HEK293 (cell line): ENCODE results near the gene BFAR.
"Not testable (repeated sequence)": the region's sequence is repeated elsewhere in the genome, so short reads cannot be mapped to it uniquely, and the experiment has no call there.

Experiments used
- CTCF ChIA-PET: fragments of 350-600 bp; formaldehyde crosslinking; extraction: SDS; loops from one replicate; lab custom pipeline; 2021; ENCODE audit warnings: antibody characterized with exemption; lab: Yijun Ruan, JAX
- POLR2A ChIA-PET: fragments of 300-600 bp; formaldehyde crosslinking; extraction: SDS; loops from one replicate; lab custom pipeline; 2020; ENCODE audit warnings: antibody characterized with exemption, inconsistent platforms; lab: Yijun Ruan, JAX
- H3K27ac ChIP-seq: fragments of 200-500 bp; sonication (Bioruptor generic); 2 replicates; pipeline ENCODE4 v1.5.1; 2014; ENCODE audit warnings: low read depth, low read length, control low read depth, inconsistent platforms; ENCODE audit errors: extremely low read depth
- H3K36me3 ChIP-seq, 2 experiments: fragments of 200-500 bp in 1 of 2; sonication (Bioruptor generic) in 1 of 2; 1 replicate in 1 of 2; 2 replicates in 1 of 2; pipeline ENCODE4 v1.5.1; 2014 to 2017; ENCODE audit warnings: inconsistent platforms in 2 of 2, low read length in 2 of 2; ENCODE audit not compliant: control insufficient read depth in 2 of 2, insufficient read depth in 1 of 2
- H3K4me1 ChIP-seq: fragments of 200-500 bp; sonication (Bioruptor generic); 2 replicates; pipeline ENCODE4 v1.5.1; 2014; ENCODE audit warnings: mild to moderate bottlenecking, low read length, inconsistent platforms; ENCODE audit not compliant: control insufficient read depth, insufficient read depth
- H3K4me3 ChIP-seq: 2 replicates; pipeline ENCODE4 v1.5.1; 2011; ENCODE audit warnings: low read depth, mild to moderate bottlenecking, control low read depth, low read length, moderate library complexity
- H3K9me3 ChIP-seq: fragments of 200-500 bp; sonication (Bioruptor generic); 2 replicates; pipeline ENCODE4 v1.5.1; 2014; ENCODE audit warnings: low read depth, low read length, inconsistent platforms; ENCODE audit not compliant: control insufficient read depth, insufficient read depth
- KLF16 ChIP-seq: fragments of 450-650 bp; formaldehyde crosslinking; IDR thresholded peaks from 2 replicates; pipeline ENCODE4 v1.5.1; 2017; ENCODE audit warnings: missing biosample characterization, missing genetic modification characterization
- KLF17 ChIP-seq: fragments of 450-650 bp; formaldehyde crosslinking; IDR thresholded peaks from 2 replicates; pipeline ENCODE4 v1.5.1; 2016; ENCODE audit warnings: missing biosample characterization, missing genetic modification characterization
- OSR2 ChIP-seq: fragments of 450-650 bp; formaldehyde crosslinking; IDR thresholded peaks from 2 replicates; pipeline ENCODE4 v1.5.1; 2016; ENCODE audit warnings: missing biosample characterization, missing genetic modification characterization
- PBX3 ChIP-seq: sonication (generic); formaldehyde crosslinking; IDR thresholded peaks from 2 replicates; pipeline ENCODE4 v1.8.1; 2022; ENCODE audit warnings: mild to moderate bottlenecking, moderate library complexity, missing genetic modification reagents
- SALL2 ChIP-seq: fragments of 450-650 bp; formaldehyde crosslinking; IDR thresholded peaks from 2 replicates; pipeline ENCODE4 v1.5.0; 2017; ENCODE audit warnings: missing biosample characterization, mild to moderate bottlenecking, missing genetic modification characterization, borderline replicate concordance
- SCRT2 ChIP-seq: fragments of 450-650 bp; formaldehyde crosslinking; IDR thresholded peaks from 2 replicates; pipeline ENCODE4 v1.5.1; 2016; ENCODE audit warnings: missing biosample characterization, missing genetic modification characterization
- WT1 ChIP-seq: fragments of 450-650 bp; formaldehyde crosslinking; IDR thresholded peaks from 2 replicates; pipeline ENCODE4 v1.5.1; 2016; ENCODE audit warnings: missing biosample characterization, missing genetic modification characterization
- ZBTB10 ChIP-seq: fragments of 450-650 bp; formaldehyde crosslinking; IDR thresholded peaks from 2 replicates; pipeline ENCODE4 v1.5.1; 2016; ENCODE audit warnings: missing biosample characterization, missing genetic modification characterization
- ZNF175 ChIP-seq: fragments of 450-650 bp; formaldehyde crosslinking; IDR thresholded peaks from 2 replicates; pipeline ENCODE4 v1.5.1; 2016; ENCODE audit warnings: missing biosample characterization, missing genetic modification characterization
- ZNF266 ChIP-seq: fragments of 450-650 bp; formaldehyde crosslinking; IDR thresholded peaks from 2 replicates; pipeline ENCODE4 v1.5.1; 2016; ENCODE audit warnings: missing biosample characterization, missing genetic modification characterization, low read depth
- ZNF501 ChIP-seq: fragments of 450-650 bp; formaldehyde crosslinking; IDR thresholded peaks from 2 replicates; pipeline ENCODE4 v1.5.1; 2016; ENCODE audit warnings: missing biosample characterization, missing genetic modification characterization
- TF ChIP-seq, protein P1 (sequence below): fragments of 450-650 bp; formaldehyde crosslinking; IDR thresholded peaks from 2 replicates; pipeline ENCODE4 v1.5.1; 2016; ENCODE audit warnings: missing biosample characterization, missing genetic modification characterization
- TF ChIP-seq, protein P2 (sequence below): fragments of 450-650 bp; formaldehyde crosslinking; IDR thresholded peaks from 2 replicates; pipeline ENCODE4 v1.5.1; 2016; ENCODE audit warnings: missing biosample characterization, missing genetic modification characterization

BFAR gene

DNA sequence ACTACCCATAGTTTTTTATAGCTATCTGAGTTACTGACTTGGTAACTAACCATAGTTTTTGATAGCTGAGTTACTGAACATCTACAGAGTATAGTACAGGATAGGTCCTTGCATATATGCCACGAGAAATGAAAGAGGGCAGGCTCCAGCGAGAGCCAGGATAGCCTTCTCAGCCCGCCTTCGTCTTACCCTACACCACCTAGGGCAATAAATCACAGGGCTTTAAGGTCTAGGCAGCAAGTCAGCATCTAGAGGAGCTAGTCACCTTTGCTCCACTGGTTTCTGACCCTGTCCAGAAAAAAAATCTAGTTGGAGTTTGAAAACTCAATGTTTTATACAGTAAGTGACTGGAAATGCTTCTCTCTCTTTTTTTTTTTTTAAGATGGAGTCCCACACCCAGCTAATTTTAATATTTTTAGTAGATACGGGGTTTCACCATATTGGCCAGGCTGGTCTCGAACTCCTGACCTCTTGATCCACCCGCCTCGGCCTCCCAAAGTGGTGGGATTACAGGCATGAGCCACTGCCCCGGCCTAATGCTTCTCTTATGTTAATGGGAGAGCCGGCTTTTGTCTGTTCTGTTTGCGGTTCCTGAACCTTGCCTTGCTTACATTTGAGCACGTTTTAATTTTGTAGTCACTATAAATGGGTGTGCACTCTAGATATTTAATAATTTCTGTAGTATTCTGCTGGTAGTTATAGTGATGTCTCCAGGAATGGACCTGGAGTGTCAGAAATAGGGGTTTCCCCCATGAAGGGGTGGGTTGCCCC lies 2.8 kb downstream of the BFAR start (continued):
- TF ChIP-seq ZBTB10 (tag by site-specific recombination), result no peak
- no peak for TF ChIP-seq SCRT2
- TF ChIP-seq, protein P1, sequence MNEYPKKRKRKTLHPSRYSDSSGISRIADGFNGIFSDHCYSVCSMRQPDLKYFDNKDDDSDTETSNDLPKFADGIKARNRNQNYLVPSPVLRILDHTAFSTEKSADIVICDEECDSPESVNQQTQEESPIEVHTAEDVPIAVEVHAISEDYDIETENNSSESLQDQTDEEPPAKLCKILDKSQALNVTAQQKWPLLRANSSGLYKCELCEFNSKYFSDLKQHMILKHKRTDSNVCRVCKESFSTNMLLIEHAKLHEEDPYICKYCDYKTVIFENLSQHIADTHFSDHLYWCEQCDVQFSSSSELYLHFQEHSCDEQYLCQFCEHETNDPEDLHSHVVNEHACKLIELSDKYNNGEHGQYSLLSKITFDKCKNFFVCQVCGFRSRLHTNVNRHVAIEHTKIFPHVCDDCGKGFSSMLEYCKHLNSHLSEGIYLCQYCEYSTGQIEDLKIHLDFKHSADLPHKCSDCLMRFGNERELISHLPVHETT (tag by site-specific recombination), result no peak

DNA sequence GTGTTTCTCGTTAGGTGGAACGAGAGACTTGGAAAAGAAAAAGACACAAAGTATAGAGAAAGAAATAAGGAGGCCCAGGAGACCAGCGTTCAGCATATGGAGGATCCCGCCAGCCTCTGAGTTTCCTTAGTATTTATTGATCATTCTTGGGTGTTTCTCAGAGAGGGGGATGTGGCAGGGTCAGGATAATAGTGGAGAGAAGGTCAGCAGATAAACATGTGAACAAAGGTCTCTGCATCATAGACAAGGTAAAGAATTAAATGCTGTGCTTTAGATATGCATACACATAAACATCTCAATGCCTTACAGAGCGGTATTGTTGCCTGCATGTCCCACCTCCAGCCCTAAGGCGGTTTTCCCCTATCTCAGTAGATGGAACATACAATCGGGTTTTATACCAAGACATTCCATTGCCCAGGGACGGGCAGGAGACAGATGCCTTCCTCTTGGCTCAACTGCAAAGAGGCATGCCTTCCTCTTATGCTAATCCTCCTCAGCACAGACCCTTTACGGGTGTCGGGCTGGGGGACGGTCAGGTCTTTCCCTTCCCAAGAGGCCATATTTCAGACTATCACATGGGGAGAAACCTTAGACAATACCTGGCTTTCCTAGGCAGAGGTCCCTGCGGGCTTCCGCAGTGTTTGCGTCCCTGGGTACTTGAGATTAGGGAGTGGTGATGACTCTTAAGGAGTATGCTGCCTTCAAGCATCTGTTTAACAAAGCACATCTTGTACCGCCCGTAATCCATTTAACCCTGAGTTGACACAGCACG lies 3.6 kb downstream of the BFAR start:
- H3K4me1 ChIP-seq, CTCF ChIA-PET, POLR2A ChIA-PET, H3K27ac ChIP-seq, H3K4me3 ChIP-seq, H3K9me3 ChIP-seq: not testable (repeated sequence)
- TF ChIP-seq KLF17 (tag by site-specific recombination) (0 out of 2 replicates have a peak, but pooled peaks have one; percentile 55), WT1 (tag by site-specific recombination) (peak; percentile 55; the same call in 1 of the 2 replicates)
- H3K36me3 ChIP-seq, result peaks cover 5 to 36% of the 10 kb centered on the region in 2 experiments; a peak in 2 of 3 replicates

- H3K36me3 ChIP-seq, result peaks cover 5 to 36% of the 10 kb centered on the region in 2 experiments; a peak in 2 of 3 replicates
- H3K27ac ChIP-seq, H3K4me3 ChIP-seq, POLR2A ChIA-PET, H3K4me1 ChIP-seq, CTCF ChIA-PET, H3K9me3 ChIP-seq: not testable (repeated sequence)
Observed at GRCh38 chr16:14636951-14637240, 4.1 kb downstream of the BFAR start.

DNA sequence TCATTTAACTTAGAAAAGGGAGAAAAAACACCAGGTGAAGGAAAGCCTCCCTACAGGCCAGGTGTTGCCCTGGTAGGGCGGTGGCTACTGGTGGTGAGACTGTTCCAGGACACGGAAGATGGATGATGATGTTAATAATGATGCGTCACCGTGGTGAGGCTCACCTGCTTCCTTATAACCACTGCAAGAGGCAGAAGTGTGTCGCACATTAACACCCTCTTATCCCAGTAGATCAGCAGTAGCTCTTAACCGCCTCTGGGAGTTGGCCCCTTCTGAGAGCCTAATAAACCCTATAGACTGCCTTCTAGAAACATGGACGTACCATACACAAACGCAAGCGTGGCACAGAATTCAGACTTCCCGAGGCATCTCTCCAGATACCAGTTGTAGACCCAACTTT lies 7.8 kb downstream of the BFAR start:
- Histone ChIP-seq H3K4me1 (no peaks in the 10 kb centered on the region), H3K4me3 (no peak overlapping the region), H3K27ac (no peak overlapping the region), H3K9me3 (no peaks in the 10 kb centered on the region), H3K36me3 (peaks cover 24 to 46% of the 10 kb centered on the region in 2 experiments; a peak in 2 of 3 replicates)
- TF ChIP-seq SALL2 (tag by site-specific recombination), result no peak
- peak; percentile 66; the same call in 1 of the 2 replicates for TF ChIP-seq OSR2 (tag by site-specific recombination)
- ChIA-PET POLR2A (interaction anchor here (0.7 to 1.1 kb wide), 2 partner anchors 10 to 64 kb away, joined by 3 read pairs; partner anchors contain the start of gene PARN), CTCF (no interaction called here)

DNA sequence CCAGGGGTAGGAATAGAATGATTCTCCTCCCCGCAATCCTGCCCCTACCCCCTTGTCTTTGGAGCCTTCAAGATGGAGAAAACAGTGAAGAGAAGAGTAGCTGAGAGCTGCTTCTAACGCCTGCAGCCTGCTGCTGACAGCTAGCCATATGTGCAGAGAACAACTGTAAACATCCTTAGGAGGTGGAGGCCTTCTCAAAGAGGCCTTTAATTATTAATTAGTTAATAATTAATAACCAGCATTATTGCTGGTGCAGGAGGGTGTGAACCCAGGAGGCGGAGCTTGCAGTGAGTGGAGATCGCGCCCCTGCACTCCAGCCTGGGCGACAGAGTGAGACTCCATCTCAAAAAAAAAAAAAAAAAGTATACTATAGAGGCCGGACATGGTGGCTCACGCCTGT lies 8.5 kb downstream of the BFAR start:
- no peak overlapping the region for H3K27ac ChIP-seq
- H3K4me1 ChIP-seq, result no peaks in the 10 kb centered on the region
- POLR2A ChIA-PET, result interaction anchor here (0.6 kb wide), 1 partner anchor 13 kb away, joined by 4 read pairs; no protein-coding TSS in a partner anchor
- peaks cover 30 to 53% of the 10 kb centered on the region in 2 experiments; a peak in 2 of 3 replicates for H3K36me3 ChIP-seq
- CTCF ChIA-PET, result interaction anchor here (1.2 kb wide), 1 partner anchor 38 kb away, joined by 3 read pairs; no protein-coding TSS in a partner anchor
- H3K9me3 ChIP-seq, result no peaks in the 10 kb centered on the region
- H3K4me3 ChIP-seq, result no peak overlapping the region
- TF ChIP-seq, protein P1 (tag by site-specific recombination), result no peak
- no peak for TF ChIP-seq PBX3 (CRISPR knock-in tag)
- TF ChIP-seq, protein P2, sequence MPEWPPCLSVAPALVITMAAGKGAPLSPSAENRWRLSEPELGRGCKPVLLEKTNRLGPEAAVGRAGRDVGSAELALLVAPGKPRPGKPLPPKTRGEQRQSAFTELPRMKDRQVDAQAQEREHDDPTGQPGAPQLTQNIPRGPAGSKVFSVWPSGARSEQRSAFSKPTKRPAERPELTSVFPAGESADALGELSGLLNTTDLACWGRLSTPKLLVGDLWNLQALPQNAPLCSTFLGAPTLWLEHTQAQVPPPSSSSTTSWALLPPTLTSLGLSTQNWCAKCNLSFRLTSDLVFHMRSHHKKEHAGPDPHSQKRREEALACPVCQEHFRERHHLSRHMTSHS (tag by site-specific recombination), result no peak
- no peak for TF ChIP-seq KLF16 (tag by site-specific recombination)
- TF ChIP-seq ZNF175 (tag by site-specific recombination), result no peak
- no peak for TF ChIP-seq ZNF501 (tag by site-specific recombination)
- no peak for TF ChIP-seq ZNF266 (tag by site-specific recombination)
